ENCODE measurements around the gene LGALS1. TPM values are rescaled to one million over a fixed set of nuclear protein-coding genes. Genes with fewer than 3 reads are reported as not detected.

The LGALS1 gene
- polyA plus RNA-seq, 1 of the 3 experiments (the other 2 are of a cell fraction): 12,045 TPM

DNA sequence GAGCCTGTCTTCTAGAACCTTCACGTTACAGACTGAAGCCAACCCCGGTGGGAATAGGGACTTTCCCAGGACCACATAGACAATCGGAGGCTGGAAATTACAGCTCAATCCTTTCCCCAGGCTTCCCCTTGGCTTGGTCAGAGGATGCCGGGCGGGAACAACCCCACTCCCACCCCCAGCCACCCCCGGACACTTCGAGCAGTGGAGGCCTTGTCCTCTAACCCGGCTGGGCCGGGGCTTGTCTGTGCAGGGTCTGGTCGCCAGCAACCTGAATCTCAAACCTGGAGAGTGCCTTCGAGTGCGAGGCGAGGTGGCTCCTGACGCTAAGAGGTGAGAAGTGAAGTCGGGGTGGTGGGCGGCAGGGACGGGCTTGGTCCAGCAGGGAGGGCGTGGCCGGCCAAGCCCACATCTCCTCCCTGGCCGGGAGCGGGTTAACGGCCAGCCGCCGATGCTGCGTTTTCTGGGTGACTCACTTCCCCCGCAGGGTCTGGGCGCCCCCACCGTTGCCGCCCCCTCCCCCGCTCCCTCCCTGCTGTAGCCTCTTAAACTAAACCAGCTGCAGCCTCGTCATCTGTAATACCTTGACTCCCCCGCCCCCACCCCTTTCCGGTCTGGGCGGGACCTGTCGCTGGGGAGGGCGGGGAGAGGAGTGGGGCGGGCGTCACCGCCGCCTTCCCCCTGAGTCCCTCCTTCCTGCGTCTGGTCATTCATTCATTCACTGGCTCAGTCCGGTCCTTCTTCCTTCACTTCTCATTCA lies 1.5 kb downstream of the LGALS1 start (continued):
- TF ChIP-seq, protein P1, sequence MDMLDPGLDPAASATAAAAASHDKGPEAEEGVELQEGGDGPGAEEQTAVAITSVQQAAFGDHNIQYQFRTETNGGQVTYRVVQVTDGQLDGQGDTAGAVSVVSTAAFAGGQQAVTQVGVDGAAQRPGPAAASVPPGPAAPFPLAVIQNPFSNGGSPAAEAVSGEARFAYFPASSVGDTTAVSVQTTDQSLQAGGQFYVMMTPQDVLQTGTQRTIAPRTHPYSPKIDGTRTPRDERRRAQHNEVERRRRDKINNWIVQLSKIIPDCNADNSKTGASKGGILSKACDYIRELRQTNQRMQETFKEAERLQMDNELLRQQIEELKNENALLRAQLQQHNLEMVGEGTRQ (IDR thresholded peaks at IDR 0.05; ENCODE audit: borderline replicate concordance, low read depth, low read length): no peak
- TF ChIP-seq, protein P2, sequence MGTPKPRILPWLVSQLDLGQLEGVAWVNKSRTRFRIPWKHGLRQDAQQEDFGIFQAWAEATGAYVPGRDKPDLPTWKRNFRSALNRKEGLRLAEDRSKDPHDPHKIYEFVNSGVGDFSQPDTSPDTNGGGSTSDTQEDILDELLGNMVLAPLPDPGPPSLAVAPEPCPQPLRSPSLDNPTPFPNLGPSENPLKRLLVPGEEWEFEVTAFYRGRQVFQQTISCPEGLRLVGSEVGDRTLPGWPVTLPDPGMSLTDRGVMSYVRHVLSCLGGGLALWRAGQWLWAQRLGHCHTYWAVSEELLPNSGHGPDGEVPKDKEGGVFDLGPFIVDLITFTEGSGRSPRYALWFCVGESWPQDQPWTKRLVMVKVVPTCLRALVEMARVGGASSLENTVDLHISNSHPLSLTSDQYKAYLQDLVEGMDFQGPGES (IDR thresholded peaks at IDR 0.05; ENCODE audit: low read depth, low read length): no peak
- TF ChIP-seq RFX5 (IDR thresholded peaks at IDR 0.05; ENCODE audit: low read length): no peak; the same call in 1 of the 2 replicates
- TF ChIP-seq MEF2A (IDR thresholded peaks at IDR 0.05; ENCODE audit: borderline replicate concordance, low read depth): no peak
- TF ChIP-seq POLR2AphosphoS5 (IDR thresholded peaks at IDR 0.05; ENCODE audit: low read depth, low read length): peak; percentile 86
- TF ChIP-seq, protein P3, sequence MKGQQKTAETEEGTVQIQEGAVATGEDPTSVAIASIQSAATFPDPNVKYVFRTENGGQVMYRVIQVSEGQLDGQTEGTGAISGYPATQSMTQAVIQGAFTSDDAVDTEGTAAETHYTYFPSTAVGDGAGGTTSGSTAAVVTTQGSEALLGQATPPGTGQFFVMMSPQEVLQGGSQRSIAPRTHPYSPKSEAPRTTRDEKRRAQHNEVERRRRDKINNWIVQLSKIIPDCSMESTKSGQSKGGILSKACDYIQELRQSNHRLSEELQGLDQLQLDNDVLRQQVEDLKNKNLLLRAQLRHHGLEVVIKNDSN (IDR thresholded peaks at IDR 0.05; ENCODE audit: borderline replicate concordance, low read depth): no peak
- TF ChIP-seq NFIC (IDR thresholded peaks at IDR 0.05; ENCODE audit: borderline replicate concordance): peak; percentile 65
- TF ChIP-seq FOXJ3 (CRISPR knock-in tag; IDR thresholded peaks at IDR 0.05): no peak
- peak; percentile 75; the same call in 1 of the 2 replicates for TF ChIP-seq TEAD4 (IDR thresholded peaks at IDR 0.05; ENCODE audit: borderline replicate concordance, insufficient read depth)
- TF ChIP-seq NRF1 (IDR thresholded peaks at IDR 0.05; ENCODE audit: low read depth, low read length): no peak
- peak; percentile 57; the same call in 1 of the 2 replicates for TF ChIP-seq GABPA (IDR thresholded peaks at IDR 0.05; ENCODE audit: low read depth)
- TF ChIP-seq EP300 (IDR thresholded peaks at IDR 0.05; ENCODE audit: borderline replicate concordance in 1 of 2, low read depth in 1 of 2, low read length in 1 of 2): peak; percentile 49 to 84; a peak in 3 of 4 replicates
- TF ChIP-seq ELF1 (IDR thresholded peaks at IDR 0.05): peak; percentile 51; the same call in 1 of the 2 replicates
- peak; percentile 56; the same call in 1 of the 2 replicates for TF ChIP-seq TAF1 (IDR thresholded peaks at IDR 0.05; ENCODE audit: borderline replicate concordance, low read depth, low read length)
- TF ChIP-seq, protein P4, sequence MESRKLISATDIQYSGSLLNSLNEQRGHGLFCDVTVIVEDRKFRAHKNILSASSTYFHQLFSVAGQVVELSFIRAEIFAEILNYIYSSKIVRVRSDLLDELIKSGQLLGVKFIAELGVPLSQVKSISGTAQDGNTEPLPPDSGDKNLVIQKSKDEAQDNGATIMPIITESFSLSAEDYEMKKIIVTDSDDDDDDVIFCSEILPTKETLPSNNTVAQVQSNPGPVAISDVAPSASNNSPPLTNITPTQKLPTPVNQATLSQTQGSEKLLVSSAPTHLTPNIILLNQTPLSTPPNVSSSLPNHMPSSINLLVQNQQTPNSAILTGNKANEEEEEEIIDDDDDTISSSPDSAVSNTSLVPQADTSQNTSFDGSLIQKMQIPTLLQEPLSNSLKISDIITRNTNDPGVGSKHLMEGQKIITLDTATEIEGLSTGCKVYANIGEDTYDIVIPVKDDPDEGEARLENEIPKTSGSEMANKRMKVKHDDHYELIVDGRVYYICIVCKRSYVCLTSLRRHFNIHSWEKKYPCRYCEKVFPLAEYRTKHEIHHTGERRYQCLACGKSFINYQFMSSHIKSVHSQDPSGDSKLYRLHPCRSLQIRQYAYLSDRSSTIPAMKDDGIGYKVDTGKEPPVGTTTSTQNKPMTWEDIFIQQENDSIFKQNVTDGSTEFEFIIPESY (IDR thresholded peaks at IDR 0.05; ENCODE audit: borderline replicate concordance, low read depth): peak; percentile 83
- no peak for TF ChIP-seq RCOR1 (IDR thresholded peaks at IDR 0.05; ENCODE audit: low read length)
- no peak for TF ChIP-seq EZH2phosphoT487 (IDR thresholded peaks at IDR 0.05; ENCODE audit: borderline replicate concordance, low read depth)
- TF ChIP-seq CHD2 (IDR thresholded peaks at IDR 0.05; ENCODE audit: low read length, partially characterized antibody): peak; percentile 83
- peak; percentile 72; the same call in 1 of the 2 replicates for TF ChIP-seq RXRA (IDR thresholded peaks at IDR 0.05; ENCODE audit: borderline replicate concordance, low read depth)
- TF ChIP-seq YY1 (IDR thresholded peaks at IDR 0.05; ENCODE audit: low read depth): peak; percentile 28; the same call in 1 of the 2 replicates
- TF ChIP-seq, protein P5, sequence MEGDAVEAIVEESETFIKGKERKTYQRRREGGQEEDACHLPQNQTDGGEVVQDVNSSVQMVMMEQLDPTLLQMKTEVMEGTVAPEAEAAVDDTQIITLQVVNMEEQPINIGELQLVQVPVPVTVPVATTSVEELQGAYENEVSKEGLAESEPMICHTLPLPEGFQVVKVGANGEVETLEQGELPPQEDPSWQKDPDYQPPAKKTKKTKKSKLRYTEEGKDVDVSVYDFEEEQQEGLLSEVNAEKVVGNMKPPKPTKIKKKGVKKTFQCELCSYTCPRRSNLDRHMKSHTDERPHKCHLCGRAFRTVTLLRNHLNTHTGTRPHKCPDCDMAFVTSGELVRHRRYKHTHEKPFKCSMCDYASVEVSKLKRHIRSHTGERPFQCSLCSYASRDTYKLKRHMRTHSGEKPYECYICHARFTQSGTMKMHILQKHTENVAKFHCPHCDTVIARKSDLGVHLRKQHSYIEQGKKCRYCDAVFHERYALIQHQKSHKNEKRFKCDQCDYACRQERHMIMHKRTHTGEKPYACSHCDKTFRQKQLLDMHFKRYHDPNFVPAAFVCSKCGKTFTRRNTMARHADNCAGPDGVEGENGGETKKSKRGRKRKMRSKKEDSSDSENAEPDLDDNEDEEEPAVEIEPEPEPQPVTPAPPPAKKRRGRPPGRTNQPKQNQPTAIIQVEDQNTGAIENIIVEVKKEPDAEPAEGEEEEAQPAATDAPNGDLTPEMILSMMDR (IDR thresholded peaks at IDR 0.05): no peak
- TF ChIP-seq GATA2 (CRISPR knock-in tag; IDR thresholded peaks at IDR 0.05): no peak
- peak; percentile 93 for TF ChIP-seq FOSL2 (IDR thresholded peaks at IDR 0.05; ENCODE audit: borderline replicate concordance, low read depth)
- peak; percentile 82; the same call in 1 of the 2 replicates for TF ChIP-seq SIN3A (IDR thresholded peaks at IDR 0.05; ENCODE audit: borderline replicate concordance, low read depth, low read length)
